ENCODE data around the gene CSTF1. TPM values are rescaled to one million over a fixed set of nuclear protein-coding genes. Genes with fewer than 3 reads are reported as not detected.

The CSTF1 gene
- total and polyA plus RNA-seq, 2 experiments from 2014 or later: 15.4 to 34.8 TPM

- Histone ChIP-seq H3K79me2 (no peaks in the 10 kb centered on the region), H3K27me3 (no peaks in the 10 kb centered on the region), H3K4me1 (ENCODE audit: insufficient read depth) (no peaks in the 10 kb centered on the region), H3K36me3 (replicated peaks; ENCODE audit: insufficient read depth, low read depth) (no peaks in the 10 kb centered on the region), H3K9me2 (replicated peaks; ENCODE audit: insufficient read depth) (no peaks in the 10 kb centered on the region), H3K4me2 (no peak overlapping the region), H4K20me1 (ENCODE audit: insufficient read depth, poor library complexity, severe bottlenecking) (no peaks in the 10 kb centered on the region), H3K9me3 (ENCODE audit: low read depth) (no peaks in the 10 kb centered on the region), H3K4me3 (no peak overlapping the region), H3K27ac (no peak overlapping the region), H2AFZ (no peak overlapping the region)
- no peak for DNase-seq (ENCODE audit: low spot score)
- WGBS (ENCODE audit: low lambda C conversion rate, missing lambda C conversion rate): 93% methylated on average over 4 of the region's 4 CpGs
- TF ChIP-seq EZH2 (IDR thresholded peaks at IDR 0.05; ENCODE audit: borderline replicate concordance) (no peak), EZH2phosphoT487 (IDR thresholded peaks at IDR 0.05; ENCODE audit: low read depth, severe bottlenecking, unreplicated experiment) (no peak), CTCF (IDR thresholded peaks at IDR 0.05; ENCODE audit: poor library complexity) (no peak)
Observed at GRCh38 chr20:56353356-56353755, 39.1 kb upstream of the CSTF1 start.

GRCh38 chr20:56358070-56358469, 34.4 kb upstream of the CSTF1 start:
- Histone ChIP-seq H3K9me2 (replicated peaks; ENCODE audit: insufficient read depth) (no peaks in the 10 kb centered on the region), H3K4me3 (no peak overlapping the region), H3K4me2 (peak overlapping the region; percentile 90), H4K20me1 (ENCODE audit: insufficient read depth, poor library complexity, severe bottlenecking) (peaks cover 3% of the 10 kb centered on the region), H3K27me3 (no peaks in the 10 kb centered on the region), H3K79me2 (peaks cover 25% of the 10 kb centered on the region), H3K36me3 (replicated peaks; ENCODE audit: insufficient read depth, low read depth) (no peaks in the 10 kb centered on the region), H3K9me3 (ENCODE audit: low read depth) (no peaks in the 10 kb centered on the region), H3K4me1 (ENCODE audit: insufficient read depth) (peaks cover 13% of the 10 kb centered on the region), H2AFZ (peak overlapping the region; percentile 61), H3K27ac (no peak overlapping the region)
- no peak for DNase-seq (ENCODE audit: low spot score)
- 65% methylated on average over 6 of the region's 6 CpGs for WGBS (ENCODE audit: low lambda C conversion rate, missing lambda C conversion rate)
- TF ChIP-seq CTCF (IDR thresholded peaks at IDR 0.05; ENCODE audit: poor library complexity): no peak
- no peak for TF ChIP-seq EZH2 (IDR thresholded peaks at IDR 0.05; ENCODE audit: borderline replicate concordance)
- TF ChIP-seq EZH2phosphoT487 (IDR thresholded peaks at IDR 0.05; ENCODE audit: low read depth, severe bottlenecking, unreplicated experiment): no peak

GRCh38 chr20:56358600-56359211, 33.7 kb upstream of the CSTF1 start, which contains the start of gene FAM210B:
FAM210B (plus strand) TSS chr20:56358974; CDS start chr20:56359006, 32 bp downstream.
- Histone ChIP-seq H4K20me1 (ENCODE audit: insufficient read depth, poor library complexity, severe bottlenecking) (peaks cover 3% of the 10 kb centered on the region), H3K4me1 (ENCODE audit: insufficient read depth) (peaks cover 13% of the 10 kb centered on the region), H3K9me2 (replicated peaks; ENCODE audit: insufficient read depth) (no peaks in the 10 kb centered on the region), H3K27ac (peak within 1 kb of the TSS; percentile 88), H3K9me3 (ENCODE audit: low read depth) (no peaks in the 10 kb centered on the region), H3K27me3 (no peaks in the 10 kb centered on the region), H3K79me2 (peaks cover 25% of the 10 kb centered on the region), H3K36me3 (replicated peaks; ENCODE audit: insufficient read depth, low read depth) (no peaks in the 10 kb centered on the region), H2AFZ (peak within 1 kb of the TSS; percentile 75), H3K4me3 (peak within 1 kb of the TSS; percentile 84), H3K4me2 (peak within 1 kb of the TSS; percentile 98)
- WGBS (ENCODE audit: low lambda C conversion rate, missing lambda C conversion rate): 4% methylated on average over 23 of the region's 63 CpGs
- peak; percentile 96 for DNase-seq (ENCODE audit: low spot score)
- TF ChIP-seq EZH2phosphoT487 (IDR thresholded peaks at IDR 0.05; ENCODE audit: low read depth, severe bottlenecking, unreplicated experiment) (no peak), EZH2 (IDR thresholded peaks at IDR 0.05; ENCODE audit: borderline replicate concordance) (no peak), CTCF (IDR thresholded peaks at IDR 0.05; ENCODE audit: poor library complexity) (no peak)

Measured in hepatocyte (in vitro differentiated cells).